Gastrocnemius medialis (tissue), 4 donors: Measurements from ENCODE around the gene LNX2. TPM values are rescaled to one million over a fixed set of nuclear protein-coding genes. Genes with fewer than 3 reads are reported as not detected.
A peak's percentile ranks its signal among the peaks of the same experiment; 100 is the strongest.

ENCODE experiments used
- ATAC-seq, 2 donors: fragments of 150-250 bp; one replicate each; pipeline ENCODE4 v1.9.1; 2016
- DNase-seq, 2 donors: peaks; one replicate each; pipeline ENCODE4 v3.0.0-alpha.2; 2019
- H3K27ac ChIP-seq, 4 donors: fragments of 200-600 bp; sonication (generic); 1 replicate in 1 of 4; 2 replicates in 3 of 4; pipeline ENCODE4 v1.5.1; 2016 to 2018; ENCODE audit warnings: mild to moderate bottlenecking in 2 of 4, moderate library complexity in 1 of 4
- H3K27me3 ChIP-seq, 3 donors: fragments of 200-600 bp; sonication (generic) in 2 of 3; 1 replicate in 1 of 3; 2 replicates in 2 of 3; pipeline versions ENCODE4 v1.5.1 to v1.6.0; 2016 to 2019; ENCODE audit warnings: mild to moderate bottlenecking in 1 of 3, moderate library complexity in 1 of 3
- H3K36me3 ChIP-seq, 2 donors: fragments of 200-600 bp; sonication (generic) in 1 of 2; one replicate each; pipeline ENCODE4 v1.5.1; 2017 to 2018
- H3K4me1 ChIP-seq, 2 donors: fragments of 200-600 bp; sonication (generic) in 1 of 2; one replicate each; pipeline ENCODE4 v1.5.1; 2016 to 2017; ENCODE audit warnings: mild to moderate bottlenecking in 2 of 2
- H3K4me3 ChIP-seq, 4 donors: fragments of 200-600 bp; sonication (generic) in 3 of 4; 1 replicate in 1 of 4; 2 replicates in 3 of 4; pipeline ENCODE4 v1.5.1; 2016 to 2019; ENCODE audit warnings: mild to moderate bottlenecking in 2 of 4
- H3K9me3 ChIP-seq, 3 donors: fragments of 200-600 bp; sonication (generic) in 2 of 3; 1 replicate in 1 of 3; 2 replicates in 2 of 3; pipeline ENCODE4 v1.5.1; 2016 to 2019
- POLR2A ChIP-seq, 2 donors: fragments of 450-650 bp; IDR thresholded peaks; one replicate each; pipeline ENCODE4 v1.6.1; 2017; ENCODE audit warnings: antibody characterized with exemption in 2 of 2, mild to moderate bottlenecking in 2 of 2, moderate library complexity in 2 of 2
- in situ Hi-C, 4 donors: fragments of 200-750 bp; cut with MboI; loops; one replicate each; pipeline versions ENCODE4 v1.15.0 to v1.8.0; 2017; ENCODE audit warnings: low sequenced_read_pairs in 4 of 4
- intact Hi-C: fragments of 100-400 bp; cut with DNase I; formaldehyde crosslinking; loops from one replicate; pipeline ENCODE4 v1.15.1; 2023; ENCODE audit warnings: low total_unique reads
- total RNA-seq, 4 donors: library from RNA; depleted of rRNA; stranded (reverse); fragments of >200 nt; gene quantifications; one replicate each; pipeline versions ENCODE4 v1.1.0 to v1.2.3, GENCODE V29; 2016
- TF ChIP-seq, protein P1 (sequence below), 5 experiments: fragments of 450-650 bp in 3 of 5; fragments of 200-600 bp in 2 of 5; sonication (generic) in 2 of 5; IDR thresholded peaks in 4 of 5; conservative IDR thresholded peaks in 1 of 5; 1 replicate in 4 of 5; 2 replicates in 1 of 5; pipeline ENCODE4 v1.5.1; 2016 to 2019; ENCODE audit warnings: antibody characterized with exemption in 5 of 5, mild to moderate bottlenecking in 3 of 5, moderate library complexity in 3 of 5

LNX2 gene
- total RNA-seq, 4 donors from 2014 or later: 5.0 to 7.1 (median 6.2) TPM

- H3K36me3 ChIP-seq: no peaks in the 10 kb centered on the region
- H3K4me3 ChIP-seq: no peak overlapping the region
- TF ChIP-seq, protein P1, sequence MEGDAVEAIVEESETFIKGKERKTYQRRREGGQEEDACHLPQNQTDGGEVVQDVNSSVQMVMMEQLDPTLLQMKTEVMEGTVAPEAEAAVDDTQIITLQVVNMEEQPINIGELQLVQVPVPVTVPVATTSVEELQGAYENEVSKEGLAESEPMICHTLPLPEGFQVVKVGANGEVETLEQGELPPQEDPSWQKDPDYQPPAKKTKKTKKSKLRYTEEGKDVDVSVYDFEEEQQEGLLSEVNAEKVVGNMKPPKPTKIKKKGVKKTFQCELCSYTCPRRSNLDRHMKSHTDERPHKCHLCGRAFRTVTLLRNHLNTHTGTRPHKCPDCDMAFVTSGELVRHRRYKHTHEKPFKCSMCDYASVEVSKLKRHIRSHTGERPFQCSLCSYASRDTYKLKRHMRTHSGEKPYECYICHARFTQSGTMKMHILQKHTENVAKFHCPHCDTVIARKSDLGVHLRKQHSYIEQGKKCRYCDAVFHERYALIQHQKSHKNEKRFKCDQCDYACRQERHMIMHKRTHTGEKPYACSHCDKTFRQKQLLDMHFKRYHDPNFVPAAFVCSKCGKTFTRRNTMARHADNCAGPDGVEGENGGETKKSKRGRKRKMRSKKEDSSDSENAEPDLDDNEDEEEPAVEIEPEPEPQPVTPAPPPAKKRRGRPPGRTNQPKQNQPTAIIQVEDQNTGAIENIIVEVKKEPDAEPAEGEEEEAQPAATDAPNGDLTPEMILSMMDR (IDR thresholded peaks at IDR 0.05 in 4 of 5, conservative IDR thresholded peaks at IDR 0.05 in 1 of 5): peak in 1 of 5 experiments; percentile 11
- TF ChIP-seq POLR2A (IDR thresholded peaks at IDR 0.05): no peak
- H3K9me3 ChIP-seq: no peaks in the 10 kb centered on the region
- no peak for DNase-seq
- no peak overlapping the region for H3K27ac ChIP-seq
- peaks cover 15 to 18% of the 10 kb centered on the region in 2 donors for H3K4me1 ChIP-seq
- in situ Hi-C loops (no loop called here), intact Hi-C loops (loop anchor here (10.0 kb wide), 1 partner anchor 129 kb away; the partner anchor contains the start of gene GSX1)
- ATAC-seq: no peak
- H3K27me3 ChIP-seq: no peaks in the 10 kb centered on the region
These were observed 45.0 kb upstream of the LNX2 start for GRCh38 chr13:27665333-27665732.

- in situ Hi-C loops: no loop called here
- H3K27me3 ChIP-seq: no peaks in the 10 kb centered on the region
- TF ChIP-seq, protein P1 (IDR thresholded peaks at IDR 0.05 in 4 of 5, conservative IDR thresholded peaks at IDR 0.05 in 1 of 5): no peak
- no peak for TF ChIP-seq POLR2A (IDR thresholded peaks at IDR 0.05)
- DNase-seq: no peak
- H3K4me1 ChIP-seq: peaks cover 15 to 18% of the 10 kb centered on the region in 2 donors
- ATAC-seq: no peak
- H3K4me3 ChIP-seq: no peak overlapping the region
- H3K9me3 ChIP-seq: no peaks in the 10 kb centered on the region
- no peak overlapping the region for H3K27ac ChIP-seq
- H3K36me3 ChIP-seq: no peaks in the 10 kb centered on the region
- intact Hi-C loops: loop anchor here (10.0 kb wide), 1 partner anchor 131 kb away; the partner anchor contains the start of gene GSX1
These were observed 43.6 kb upstream of the LNX2 start for GRCh38 chr13:27663947-27664346.

- no peaks in the 10 kb centered on the region for H3K36me3 ChIP-seq
- no peak overlapping the region for H3K27ac ChIP-seq
- TF ChIP-seq, protein P1 (IDR thresholded peaks at IDR 0.05 in 4 of 5, conservative IDR thresholded peaks at IDR 0.05 in 1 of 5): no peak
- no peak for TF ChIP-seq POLR2A (IDR thresholded peaks at IDR 0.05)
- no peaks in the 10 kb centered on the region for H3K9me3 ChIP-seq
- in situ Hi-C loops: no loop called here
- intact Hi-C loops: loop anchor here (10.0 kb wide), 1 partner anchor 132 kb away; the partner anchor contains the start of gene GSX1
- peaks cover 7 to 9% of the 10 kb centered on the region in 2 donors for H3K4me1 ChIP-seq
- H3K27me3 ChIP-seq: no peaks in the 10 kb centered on the region
- no peak overlapping the region for H3K4me3 ChIP-seq
- no peak for DNase-seq
- ATAC-seq: no peak
These were observed 42.6 kb upstream of the LNX2 start for GRCh38 chr13:27662738-27663470.

DNA sequence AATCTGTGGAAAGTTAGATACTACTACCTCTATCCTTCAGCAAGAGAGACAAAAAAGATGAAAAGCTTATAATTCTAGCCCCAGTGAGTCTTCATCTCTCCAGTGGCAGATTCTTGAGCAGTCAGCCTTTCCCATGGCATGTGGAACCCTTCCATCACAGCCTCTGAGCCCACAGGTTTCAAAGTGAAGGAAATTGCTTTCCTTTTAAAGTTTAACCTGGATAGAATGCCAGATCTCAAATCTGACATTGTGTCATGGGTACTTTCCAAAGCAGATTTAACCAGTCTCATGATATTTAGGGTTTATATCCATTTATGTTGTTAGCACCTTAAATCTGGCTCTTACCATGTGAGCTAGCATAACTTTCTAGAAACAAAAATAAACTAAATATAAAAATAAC lies 40.7 kb upstream of the LNX2 start:
- intact Hi-C loops: loop anchor here (10.0 kb wide), 1 partner anchor 134 kb away; the partner anchor contains the start of gene GSX1
- TF ChIP-seq POLR2A (IDR thresholded peaks at IDR 0.05): no peak
- peaks cover 0 to 4% of the 10 kb centered on the region in 2 donors for H3K4me1 ChIP-seq
- no peak for DNase-seq
- no peaks in the 10 kb centered on the region for H3K27me3 ChIP-seq
- no peak for ATAC-seq
- in situ Hi-C loops: no loop called here
- H3K9me3 ChIP-seq: no peaks in the 10 kb centered on the region
- H3K4me3 ChIP-seq: no peak overlapping the region
- H3K36me3 ChIP-seq: no peaks in the 10 kb centered on the region
- no peak overlapping the region for H3K27ac ChIP-seq

- DNase-seq (no peak), ATAC-seq (no peak)
- intact Hi-C loops: loop anchor here (10.0 kb wide), 1 partner anchor 134 kb away; the partner anchor contains the start of gene GSX1
- Histone ChIP-seq H3K27me3 (no peaks in the 10 kb centered on the region), H3K4me3 (no peak overlapping the region), H3K4me1 (peaks cover 0 to 4% of the 10 kb centered on the region in 2 donors), H3K9me3 (no peaks in the 10 kb centered on the region), H3K27ac (no peak overlapping the region), H3K36me3 (no peaks in the 10 kb centered on the region)
- TF ChIP-seq, protein P1 (IDR thresholded peaks at IDR 0.05 in 4 of 5, conservative IDR thresholded peaks at IDR 0.05 in 1 of 5): no peak
- TF ChIP-seq POLR2A (IDR thresholded peaks at IDR 0.05): no peak
- in situ Hi-C loops: no loop called here
These were observed 40.2 kb upstream of the LNX2 start for GRCh38 chr13:27660511-27660910.
